ENCODE data around the gene CRTAC1. TPM values are rescaled to one million over a fixed set of nuclear protein-coding genes. Genes with fewer than 3 reads are reported as not detected.

CRTAC1 gene
- total and polyA plus RNA-seq, 11 donors = 0.38 to 8.6 (median 1.7) TPM

- peaks cover 0 to 44% (median 18%) of the 10 kb centered on the region in 9 donors for H3K27me3 ChIP-seq
Observed at GRCh38 chr10:97852840-97853405, 177.5 kb downstream of the CRTAC1 start.

GRCh38 chr10:97852277-97852676 is 178.1 kb downstream of the CRTAC1 start:
- Histone ChIP-seq H3K4me3 (no peak overlapping the region), H3K27ac (no peak overlapping the region), H3K27me3 (peaks cover 0 to 44% (median 18%) of the 10 kb centered on the region in 9 donors), H3K4me1 (peaks cover 0 to 16% (median 2%) of the 10 kb centered on the region in 12 donors), H3K9me3 (peaks cover 0 to 3% (median 0%) of the 10 kb centered on the region in 12 donors), H3K36me3 (no peaks in the 10 kb centered on the region)
- 41 to 55% (median 46%) methylated on average over 3 of the region's 3 CpGs for WGBS, 4 donors
- DNase-seq = no peak
- TF ChIP-seq, protein P1, sequence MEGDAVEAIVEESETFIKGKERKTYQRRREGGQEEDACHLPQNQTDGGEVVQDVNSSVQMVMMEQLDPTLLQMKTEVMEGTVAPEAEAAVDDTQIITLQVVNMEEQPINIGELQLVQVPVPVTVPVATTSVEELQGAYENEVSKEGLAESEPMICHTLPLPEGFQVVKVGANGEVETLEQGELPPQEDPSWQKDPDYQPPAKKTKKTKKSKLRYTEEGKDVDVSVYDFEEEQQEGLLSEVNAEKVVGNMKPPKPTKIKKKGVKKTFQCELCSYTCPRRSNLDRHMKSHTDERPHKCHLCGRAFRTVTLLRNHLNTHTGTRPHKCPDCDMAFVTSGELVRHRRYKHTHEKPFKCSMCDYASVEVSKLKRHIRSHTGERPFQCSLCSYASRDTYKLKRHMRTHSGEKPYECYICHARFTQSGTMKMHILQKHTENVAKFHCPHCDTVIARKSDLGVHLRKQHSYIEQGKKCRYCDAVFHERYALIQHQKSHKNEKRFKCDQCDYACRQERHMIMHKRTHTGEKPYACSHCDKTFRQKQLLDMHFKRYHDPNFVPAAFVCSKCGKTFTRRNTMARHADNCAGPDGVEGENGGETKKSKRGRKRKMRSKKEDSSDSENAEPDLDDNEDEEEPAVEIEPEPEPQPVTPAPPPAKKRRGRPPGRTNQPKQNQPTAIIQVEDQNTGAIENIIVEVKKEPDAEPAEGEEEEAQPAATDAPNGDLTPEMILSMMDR (IDR thresholded peaks at IDR 0.05) = no peak
- TF ChIP-seq POLR2A (IDR thresholded peaks at IDR 0.05) = no peak
- no peak for ATAC-seq
- intact Hi-C loops (cut with DNase I) = loop anchor here in 1 of 10 donors (5.0 kb wide), 1 partner anchor 55 kb away; no protein-coding TSS in a partner anchor

More at GRCh38 chr10:97852840-97853405, 177.5 kb downstream of the CRTAC1 start:
- peaks cover 0 to 16% (median 2%) of the 10 kb centered on the region in 12 donors for H3K4me1 ChIP-seq
- ATAC-seq (no peak), DNase-seq (no peak)
- no peak for TF ChIP-seq POLR2A (IDR thresholded peaks at IDR 0.05)
- TF ChIP-seq, protein P1 (IDR thresholded peaks at IDR 0.05) = no peak
- no peaks in the 10 kb centered on the region for H3K36me3 ChIP-seq
- no peak overlapping the region for H3K4me3 ChIP-seq
- 63 to 85% (median 81%) methylated on average over 4 of the region's 4 CpGs for WGBS, 4 donors
- H3K27ac ChIP-seq = no peak overlapping the region
- peaks cover 0 to 3% (median 0%) of the 10 kb centered on the region in 12 donors for H3K9me3 ChIP-seq
- intact Hi-C loops (cut with DNase I) = loop anchor here in 1 of 10 donors (5.0 kb wide), 1 partner anchor 56 kb away; no protein-coding TSS in a partner anchor

GRCh38 chr10:97851341-97852001 is 178.9 kb downstream of the CRTAC1 start:
- 69 to 78% (median 73%) methylated on average over 7 of the region's 7 CpGs for whole genome bisulfite sequencing, 4 donors
- intact Hi-C loops (cut with DNase I) = loop anchor here in 1 of 10 donors (5.0 kb wide), 1 partner anchor 54 kb away; no protein-coding TSS in a partner anchor
- ATAC-seq (no peak), DNase-seq (no peak)
- H3K4me1 ChIP-seq = peaks cover 0 to 16% (median 2%) of the 10 kb centered on the region in 12 donors
- H3K4me3 ChIP-seq = no peak overlapping the region
- no peaks in the 10 kb centered on the region for H3K36me3 ChIP-seq
- peaks cover 0 to 44% (median 18%) of the 10 kb centered on the region in 9 donors for H3K27me3 ChIP-seq
- no peak for TF ChIP-seq POLR2A (IDR thresholded peaks at IDR 0.05)
- TF ChIP-seq, protein P1 (IDR thresholded peaks at IDR 0.05) = no peak
- no peak overlapping the region for H3K27ac ChIP-seq
- no peaks in the 10 kb centered on the region for H3K9me3 ChIP-seq

- H3K4me3 ChIP-seq = peak overlapping the region in 8 of 12 donors; percentile 16 to 61 (median 48)
- H3K27ac ChIP-seq = no peak overlapping the region
- 11 to 16% (median 15%) methylated on average over 13 of the region's 13 CpGs for WGBS, 4 donors
- intact Hi-C loops (cut with DNase I) = loop anchor here in 1 of 10 donors (5.0 kb wide), 1 partner anchor 53 kb away; no protein-coding TSS in a partner anchor
- no peaks in the 10 kb centered on the region for H3K9me3 ChIP-seq
- no peak for TF ChIP-seq POLR2A (IDR thresholded peaks at IDR 0.05)
- TF ChIP-seq, protein P1 (IDR thresholded peaks at IDR 0.05) = no peak
- ATAC-seq (no peak), DNase-seq (no peak)
- peaks cover 0 to 16% (median 2%) of the 10 kb centered on the region in 12 donors for H3K4me1 ChIP-seq
- no peaks in the 10 kb centered on the region for H3K36me3 ChIP-seq
- H3K27me3 ChIP-seq = peaks cover 0 to 41% (median 18%) of the 10 kb centered on the region in 9 donors
Observed at GRCh38 chr10:97850446-97850845, 180.0 kb downstream of the CRTAC1 start.

All from heart left ventricle (tissue), 16 donors.